Neural cell (in vitro differentiated cells): Measurements from ENCODE around the gene SLIT3. TPM values are rescaled to one million over a fixed set of nuclear protein-coding genes. Genes with fewer than 3 reads are reported as not detected.

ENCODE experiments used
- H2AFZ ChIP-seq: fragments of 200-600, 300-800 bp; sonication (generic), shearing (Covaris generic); 2 replicates; pipeline ENCODE4 v1.6.0; 2014; ENCODE audit warnings: low read depth, mild to moderate bottlenecking, antibody characterized with exemption, low read length, moderate library complexity
- H3F3A ChIP-seq: fragments of 200-600 bp; shearing (Covaris generic); 2 replicates; pipeline ENCODE4 v1.6.1; 2016; ENCODE audit warnings: mild to moderate bottlenecking, moderate library complexity, mixed read lengths, antibody characterized with exemption, low read length; ENCODE audit not compliant: insufficient read depth, poor library complexity, severe bottlenecking
- H3K27ac ChIP-seq: fragments of 200-600, 300-800 bp; sonication (generic), shearing (Covaris generic); 2 replicates; pipeline ENCODE4 v1.5.1; 2014; ENCODE audit warnings: mild to moderate bottlenecking, low read length, moderate library complexity
- H3K27me3 ChIP-seq: fragments of 300-800, 200-600 bp; sonication (generic), shearing (Covaris generic); 2 replicates; pipeline ENCODE4 v1.6.0; 2014; ENCODE audit warnings: mild to moderate bottlenecking, low read depth, low read length, moderate library complexity; ENCODE audit not compliant: insufficient read depth
- H3K36me3 ChIP-seq: fragments of 300-800, 200-600 bp; sonication (generic), shearing (Covaris generic); 2 replicates; pipeline ENCODE4 v1.5.1; 2014; ENCODE audit warnings: mild to moderate bottlenecking, antibody characterized with exemption, low read length, moderate library complexity; ENCODE audit not compliant: insufficient read depth
- H3K4me2 ChIP-seq: fragments of 300-800, 200-600 bp; sonication (generic), shearing (Covaris generic); 2 replicates; pipeline ENCODE4 v1.6.0; 2014; ENCODE audit warnings: mild to moderate bottlenecking, low read length
- H3K4me3 ChIP-seq: fragments of 300-800, 200-600 bp; sonication (generic), shearing (Covaris generic); 2 replicates; pipeline ENCODE4 v1.5.1; 2014; ENCODE audit warnings: mild to moderate bottlenecking, low read length, moderate library complexity
- H3K79me2 ChIP-seq: fragments of 200-600 bp; shearing (Covaris generic); replicated peaks from 2 replicates; pipeline ENCODE4 v1.6.0; 2014; ENCODE audit warnings: mild to moderate bottlenecking, low read length, moderate library complexity; ENCODE audit not compliant: insufficient read depth
- H3K9ac ChIP-seq: fragments of 300-800, 200-600 bp; sonication (generic), shearing (Covaris generic); 2 replicates; pipeline ENCODE4 v1.6.1; 2016; ENCODE audit warnings: mild to moderate bottlenecking, low read length, mixed read lengths
- H3K9me2 ChIP-seq: fragments of 200-600 bp; shearing (Covaris generic); 2 replicates; pipeline ENCODE4 v1.6.1; 2016; ENCODE audit warnings: mild to moderate bottlenecking, low read length, mixed read lengths; ENCODE audit not compliant: insufficient read depth
- H3K9me3 ChIP-seq: fragments of 200-600, 300-800 bp; sonication (generic), shearing (Covaris generic); 2 replicates; pipeline ENCODE4 v1.6.1; 2016; ENCODE audit warnings: mild to moderate bottlenecking, mixed run types, low read length, moderate library complexity, mixed read lengths
- H4K20me1 ChIP-seq: fragments of 200-600 bp; shearing (Covaris generic); 2 replicates; pipeline ENCODE4 v1.6.1; 2016; ENCODE audit warnings: mild to moderate bottlenecking, mixed run types; ENCODE audit not compliant: insufficient read depth
- EP300 ChIP-seq: fragments of 450-650 bp; conservative IDR thresholded peaks from 2 replicates; pipeline ENCODE4 v1.6.1; 2014; ENCODE audit warnings: antibody characterized with exemption, mild to moderate bottlenecking, moderate library complexity; ENCODE audit not compliant: poor library complexity, severe bottlenecking
- EZH2 ChIP-seq: fragments of 200-600, 300-800 bp; shearing (Covaris generic), sonication (generic); IDR thresholded peaks from 2 replicates; pipeline ENCODE4 v1.6.1; 2014; ENCODE audit warnings: antibody characterized with exemption, low read length, borderline replicate concordance, mild to moderate bottlenecking; ENCODE audit not compliant: insufficient read depth, poor library complexity, severe bottlenecking
- MXI1 ChIP-seq: fragments of 450-650 bp; conservative IDR thresholded peaks from 2 replicates; pipeline ENCODE4 v1.6.1; 2014; ENCODE audit warnings: antibody characterized with exemption, mild to moderate bottlenecking; ENCODE audit not compliant: poor library complexity, severe bottlenecking
- POLR2AphosphoS5 ChIP-seq: IDR thresholded peaks from 2 replicates; pipeline ENCODE4 v1.6.1; 2012
- RAD21 ChIP-seq: fragments of 450-650 bp; conservative IDR thresholded peaks from 2 replicates; pipeline ENCODE4 v1.6.1; 2014; ENCODE audit warnings: antibody characterized with exemption, mild to moderate bottlenecking, moderate library complexity
- SMC3 ChIP-seq: fragments of 450-650 bp; conservative IDR thresholded peaks from 2 replicates; pipeline ENCODE4 v1.6.1; 2014; ENCODE audit warnings: antibody characterized with exemption, mild to moderate bottlenecking, moderate library complexity; ENCODE audit not compliant: poor library complexity
- TAF1 ChIP-seq: IDR thresholded peaks from 2 replicates; pipeline ENCODE4 v1.6.1; 2012; ENCODE audit warnings: low read depth
- polyA plus RNA-seq: library from polyadenylated mRNA; depleted of rRNA; stranded (reverse); fragments of >200 nt; gene quantifications from 2 replicates; pipeline ENCODE4 v1.2.3, GENCODE V29; 2014
- TF ChIP-seq, protein P1 (sequence below): fragments of 450-650 bp; IDR thresholded peaks from 2 replicates; pipeline ENCODE4 v1.5.1; 2014; ENCODE audit warnings: antibody characterized with exemption, mild to moderate bottlenecking, moderate library complexity; ENCODE audit not compliant: poor library complexity, severe bottlenecking
- TF ChIP-seq, protein P2 (sequence below): IDR thresholded peaks from 2 replicates; pipeline ENCODE4 v1.6.1; 2012; ENCODE audit warnings: borderline replicate concordance

Gene SLIT3
- polyA plus RNA-seq, 1 donor from 2014 or later, result 1.2 TPM

DNA sequence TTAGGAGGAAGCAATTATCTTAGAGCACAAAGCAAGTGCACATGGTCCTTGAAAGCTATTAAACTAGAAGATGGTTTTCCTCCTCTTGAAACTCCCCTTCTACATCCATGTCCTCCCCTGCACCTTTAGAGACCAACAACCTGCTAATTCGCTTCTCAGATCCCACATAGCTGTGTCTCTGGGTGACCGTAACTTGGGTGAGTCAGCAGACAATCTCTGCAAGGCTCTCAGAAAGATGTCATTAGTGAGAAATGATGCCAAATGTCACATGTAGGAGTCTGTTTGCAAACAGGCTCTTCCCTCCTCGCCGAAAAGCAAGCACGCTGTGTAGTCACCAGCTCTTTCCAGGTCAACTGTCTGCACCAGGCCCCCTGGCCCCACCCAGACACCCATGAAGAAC lies 291.8 kb downstream of the SLIT3 start:
- Histone ChIP-seq H3K9me3 (no peaks in the 10 kb centered on the region), H3F3A (no peaks in the 10 kb centered on the region), H3K27ac (no peak overlapping the region), H3K79me2 (no peaks in the 10 kb centered on the region), H3K4me2 (no peak overlapping the region), H3K4me3 (no peak overlapping the region), H3K36me3 (no peaks in the 10 kb centered on the region), H3K9me2 (no peaks in the 10 kb centered on the region), H3K9ac (no peak overlapping the region), H2AFZ (no peak overlapping the region), H3K27me3 (no peaks in the 10 kb centered on the region), H4K20me1 (no peaks in the 10 kb centered on the region)
- TF ChIP-seq, protein P1, sequence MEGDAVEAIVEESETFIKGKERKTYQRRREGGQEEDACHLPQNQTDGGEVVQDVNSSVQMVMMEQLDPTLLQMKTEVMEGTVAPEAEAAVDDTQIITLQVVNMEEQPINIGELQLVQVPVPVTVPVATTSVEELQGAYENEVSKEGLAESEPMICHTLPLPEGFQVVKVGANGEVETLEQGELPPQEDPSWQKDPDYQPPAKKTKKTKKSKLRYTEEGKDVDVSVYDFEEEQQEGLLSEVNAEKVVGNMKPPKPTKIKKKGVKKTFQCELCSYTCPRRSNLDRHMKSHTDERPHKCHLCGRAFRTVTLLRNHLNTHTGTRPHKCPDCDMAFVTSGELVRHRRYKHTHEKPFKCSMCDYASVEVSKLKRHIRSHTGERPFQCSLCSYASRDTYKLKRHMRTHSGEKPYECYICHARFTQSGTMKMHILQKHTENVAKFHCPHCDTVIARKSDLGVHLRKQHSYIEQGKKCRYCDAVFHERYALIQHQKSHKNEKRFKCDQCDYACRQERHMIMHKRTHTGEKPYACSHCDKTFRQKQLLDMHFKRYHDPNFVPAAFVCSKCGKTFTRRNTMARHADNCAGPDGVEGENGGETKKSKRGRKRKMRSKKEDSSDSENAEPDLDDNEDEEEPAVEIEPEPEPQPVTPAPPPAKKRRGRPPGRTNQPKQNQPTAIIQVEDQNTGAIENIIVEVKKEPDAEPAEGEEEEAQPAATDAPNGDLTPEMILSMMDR, result no peak
- TF ChIP-seq POLR2AphosphoS5 (no peak), SMC3 (no peak), EZH2 (no peak), RAD21 (no peak), EP300 (no peak), TAF1 (no peak), MXI1 (no peak)
- TF ChIP-seq, protein P2, sequence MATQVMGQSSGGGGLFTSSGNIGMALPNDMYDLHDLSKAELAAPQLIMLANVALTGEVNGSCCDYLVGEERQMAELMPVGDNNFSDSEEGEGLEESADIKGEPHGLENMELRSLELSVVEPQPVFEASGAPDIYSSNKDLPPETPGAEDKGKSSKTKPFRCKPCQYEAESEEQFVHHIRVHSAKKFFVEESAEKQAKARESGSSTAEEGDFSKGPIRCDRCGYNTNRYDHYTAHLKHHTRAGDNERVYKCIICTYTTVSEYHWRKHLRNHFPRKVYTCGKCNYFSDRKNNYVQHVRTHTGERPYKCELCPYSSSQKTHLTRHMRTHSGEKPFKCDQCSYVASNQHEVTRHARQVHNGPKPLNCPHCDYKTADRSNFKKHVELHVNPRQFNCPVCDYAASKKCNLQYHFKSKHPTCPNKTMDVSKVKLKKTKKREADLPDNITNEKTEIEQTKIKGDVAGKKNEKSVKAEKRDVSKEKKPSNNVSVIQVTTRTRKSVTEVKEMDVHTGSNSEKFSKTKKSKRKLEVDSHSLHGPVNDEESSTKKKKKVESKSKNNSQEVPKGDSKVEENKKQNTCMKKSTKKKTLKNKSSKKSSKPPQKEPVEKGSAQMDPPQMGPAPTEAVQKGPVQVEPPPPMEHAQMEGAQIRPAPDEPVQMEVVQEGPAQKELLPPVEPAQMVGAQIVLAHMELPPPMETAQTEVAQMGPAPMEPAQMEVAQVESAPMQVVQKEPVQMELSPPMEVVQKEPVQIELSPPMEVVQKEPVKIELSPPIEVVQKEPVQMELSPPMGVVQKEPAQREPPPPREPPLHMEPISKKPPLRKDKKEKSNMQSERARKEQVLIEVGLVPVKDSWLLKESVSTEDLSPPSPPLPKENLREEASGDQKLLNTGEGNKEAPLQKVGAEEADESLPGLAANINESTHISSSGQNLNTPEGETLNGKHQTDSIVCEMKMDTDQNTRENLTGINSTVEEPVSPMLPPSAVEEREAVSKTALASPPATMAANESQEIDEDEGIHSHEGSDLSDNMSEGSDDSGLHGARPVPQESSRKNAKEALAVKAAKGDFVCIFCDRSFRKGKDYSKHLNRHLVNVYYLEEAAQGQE, result no peak

DNA sequence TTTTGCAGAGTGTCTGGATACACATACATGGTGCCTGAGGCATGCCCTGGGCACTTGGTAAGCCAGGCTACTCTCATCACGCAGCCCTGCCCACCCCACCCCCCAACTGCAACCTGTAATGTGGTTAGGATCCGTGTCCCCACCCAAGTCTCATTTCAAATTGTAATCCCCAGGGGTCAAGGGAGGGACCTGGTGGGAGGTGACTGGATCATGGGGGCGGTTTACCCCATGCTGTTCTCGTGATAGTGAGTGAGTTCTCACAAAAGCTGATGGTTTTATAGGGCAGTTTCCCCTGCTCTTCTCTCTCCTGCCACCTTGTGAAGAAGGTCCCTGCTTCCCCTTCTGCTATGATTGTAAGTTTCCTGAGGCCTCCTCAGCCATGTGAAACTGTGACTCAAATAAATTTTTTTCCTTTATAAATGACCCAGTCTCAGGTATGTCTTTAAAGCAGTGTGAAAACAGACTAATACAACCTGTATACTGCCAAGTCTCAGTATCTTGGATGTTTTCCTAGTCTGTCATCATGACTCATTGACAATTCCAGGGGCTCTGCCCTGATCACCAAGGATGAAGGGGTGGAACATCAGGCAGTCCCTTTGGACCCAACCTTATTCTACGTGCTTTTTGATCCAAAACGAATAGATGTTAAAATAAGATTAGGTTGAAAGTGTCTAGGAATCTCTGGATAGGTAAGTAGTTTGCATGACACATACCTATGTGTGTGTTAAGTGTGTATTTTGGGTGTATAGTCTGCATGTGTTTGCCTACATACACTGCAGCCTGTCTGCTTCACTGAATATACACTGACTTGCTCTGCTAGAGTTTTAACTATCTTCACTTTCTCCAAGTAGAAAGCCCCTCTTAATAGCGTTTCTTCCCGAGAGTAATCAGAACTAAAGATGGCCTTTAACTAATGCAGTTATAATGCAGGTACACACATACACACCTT lies 293.8 kb downstream of the SLIT3 start:
- no peak overlapping the region for H3K9ac ChIP-seq

More for the DNA sequence above, 293.8 kb downstream of the SLIT3 start:
- no peak overlapping the region for H3K4me2 ChIP-seq
- H4K20me1 ChIP-seq, result no peaks in the 10 kb centered on the region
- H3K9me2 ChIP-seq, result no peaks in the 10 kb centered on the region
- TF ChIP-seq RAD21 (no peak), SMC3 (no peak), EZH2 (no peak), MXI1 (no peak), EP300 (no peak), TAF1 (no peak), POLR2AphosphoS5 (no peak)
- TF ChIP-seq, protein P2, result no peak
- TF ChIP-seq, protein P1, result no peak
- H3F3A ChIP-seq, result no peaks in the 10 kb centered on the region
- no peaks in the 10 kb centered on the region for H3K36me3 ChIP-seq
- no peaks in the 10 kb centered on the region for H3K9me3 ChIP-seq
- no peaks in the 10 kb centered on the region for H3K27me3 ChIP-seq
- H3K4me3 ChIP-seq, result no peak overlapping the region
- no peak overlapping the region for H2AFZ ChIP-seq
- no peak overlapping the region for H3K27ac ChIP-seq
- no peaks in the 10 kb centered on the region for H3K79me2 ChIP-seq
